ENCODE data around the gene TFF3.

DNA sequence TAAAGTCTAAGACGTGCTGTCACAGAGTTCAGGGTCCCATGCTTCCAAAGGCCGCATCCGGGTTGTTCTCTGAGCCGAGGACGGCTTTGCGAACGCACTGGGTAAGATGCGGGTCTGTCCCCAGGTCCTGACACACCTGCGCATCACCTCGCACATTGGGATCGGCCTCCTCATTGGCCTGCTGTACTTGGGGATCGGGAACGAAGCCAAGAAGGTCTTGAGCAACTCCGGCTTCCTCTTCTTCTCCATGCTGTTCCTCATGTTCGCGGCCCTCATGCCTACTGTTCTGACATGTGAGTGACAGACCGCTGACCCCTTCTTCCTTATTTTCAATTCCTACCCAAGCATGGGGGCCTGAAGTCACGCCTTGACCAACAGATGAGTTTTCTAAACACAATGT is 25.3 kb downstream of the TFF3 start:
- TF ChIP-seq, protein P1, sequence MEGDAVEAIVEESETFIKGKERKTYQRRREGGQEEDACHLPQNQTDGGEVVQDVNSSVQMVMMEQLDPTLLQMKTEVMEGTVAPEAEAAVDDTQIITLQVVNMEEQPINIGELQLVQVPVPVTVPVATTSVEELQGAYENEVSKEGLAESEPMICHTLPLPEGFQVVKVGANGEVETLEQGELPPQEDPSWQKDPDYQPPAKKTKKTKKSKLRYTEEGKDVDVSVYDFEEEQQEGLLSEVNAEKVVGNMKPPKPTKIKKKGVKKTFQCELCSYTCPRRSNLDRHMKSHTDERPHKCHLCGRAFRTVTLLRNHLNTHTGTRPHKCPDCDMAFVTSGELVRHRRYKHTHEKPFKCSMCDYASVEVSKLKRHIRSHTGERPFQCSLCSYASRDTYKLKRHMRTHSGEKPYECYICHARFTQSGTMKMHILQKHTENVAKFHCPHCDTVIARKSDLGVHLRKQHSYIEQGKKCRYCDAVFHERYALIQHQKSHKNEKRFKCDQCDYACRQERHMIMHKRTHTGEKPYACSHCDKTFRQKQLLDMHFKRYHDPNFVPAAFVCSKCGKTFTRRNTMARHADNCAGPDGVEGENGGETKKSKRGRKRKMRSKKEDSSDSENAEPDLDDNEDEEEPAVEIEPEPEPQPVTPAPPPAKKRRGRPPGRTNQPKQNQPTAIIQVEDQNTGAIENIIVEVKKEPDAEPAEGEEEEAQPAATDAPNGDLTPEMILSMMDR (IDR thresholded peaks at IDR 0.05 in 2 of 3, conservative IDR thresholded peaks at IDR 0.05 in 1 of 3; ENCODE audit: control insufficient read depth in 2 of 3, extremely low read depth in 1 of 3, insufficient read depth in 1 of 3, low read depth in 3 of 3, low read length in 3 of 3): no peak
- TF ChIP-seq, protein P2, sequence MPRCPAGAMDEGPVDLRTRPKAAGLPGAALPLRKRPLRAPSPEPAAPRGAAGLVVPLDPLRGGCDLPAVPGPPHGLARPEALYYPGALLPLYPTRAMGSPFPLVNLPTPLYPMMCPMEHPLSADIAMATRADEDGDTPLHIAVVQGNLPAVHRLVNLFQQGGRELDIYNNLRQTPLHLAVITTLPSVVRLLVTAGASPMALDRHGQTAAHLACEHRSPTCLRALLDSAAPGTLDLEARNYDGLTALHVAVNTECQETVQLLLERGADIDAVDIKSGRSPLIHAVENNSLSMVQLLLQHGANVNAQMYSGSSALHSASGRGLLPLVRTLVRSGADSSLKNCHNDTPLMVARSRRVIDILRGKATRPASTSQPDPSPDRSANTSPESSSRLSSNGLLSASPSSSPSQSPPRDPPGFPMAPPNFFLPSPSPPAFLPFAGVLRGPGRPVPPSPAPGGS (IDR thresholded peaks at IDR 0.05; ENCODE audit: borderline replicate concordance, insufficient read depth, low read depth, low read length, poor library complexity, severe bottlenecking): peak; percentile 51
- TF ChIP-seq CBX3 (IDR thresholded peaks at IDR 0.05; ENCODE audit: borderline replicate concordance, low read depth) (no peak), CBX5 (IDR thresholded peaks at IDR 0.05; ENCODE audit: low read depth) (no peak), POLR2AphosphoS2 (IDR thresholded peaks at IDR 0.05; ENCODE audit: low read depth, low read length) (no peak), MTA3 (IDR thresholded peaks at IDR 0.05; ENCODE audit: borderline replicate concordance, low read length) (no peak), TAF1 (IDR thresholded peaks at IDR 0.05; ENCODE audit: borderline replicate concordance, low read depth, low read length) (no peak), SUZ12 (IDR thresholded peaks at IDR 0.05; ENCODE audit: unreplicated experiment) (no peak), SRF (IDR thresholded peaks at IDR 0.05; ENCODE audit: low read depth in 2 of 2, low read length in 2 of 2) (no peak), SIN3A (IDR thresholded peaks at IDR 0.05; ENCODE audit: low read depth, low read length) (no peak)
- TF ChIP-seq, protein P3, sequence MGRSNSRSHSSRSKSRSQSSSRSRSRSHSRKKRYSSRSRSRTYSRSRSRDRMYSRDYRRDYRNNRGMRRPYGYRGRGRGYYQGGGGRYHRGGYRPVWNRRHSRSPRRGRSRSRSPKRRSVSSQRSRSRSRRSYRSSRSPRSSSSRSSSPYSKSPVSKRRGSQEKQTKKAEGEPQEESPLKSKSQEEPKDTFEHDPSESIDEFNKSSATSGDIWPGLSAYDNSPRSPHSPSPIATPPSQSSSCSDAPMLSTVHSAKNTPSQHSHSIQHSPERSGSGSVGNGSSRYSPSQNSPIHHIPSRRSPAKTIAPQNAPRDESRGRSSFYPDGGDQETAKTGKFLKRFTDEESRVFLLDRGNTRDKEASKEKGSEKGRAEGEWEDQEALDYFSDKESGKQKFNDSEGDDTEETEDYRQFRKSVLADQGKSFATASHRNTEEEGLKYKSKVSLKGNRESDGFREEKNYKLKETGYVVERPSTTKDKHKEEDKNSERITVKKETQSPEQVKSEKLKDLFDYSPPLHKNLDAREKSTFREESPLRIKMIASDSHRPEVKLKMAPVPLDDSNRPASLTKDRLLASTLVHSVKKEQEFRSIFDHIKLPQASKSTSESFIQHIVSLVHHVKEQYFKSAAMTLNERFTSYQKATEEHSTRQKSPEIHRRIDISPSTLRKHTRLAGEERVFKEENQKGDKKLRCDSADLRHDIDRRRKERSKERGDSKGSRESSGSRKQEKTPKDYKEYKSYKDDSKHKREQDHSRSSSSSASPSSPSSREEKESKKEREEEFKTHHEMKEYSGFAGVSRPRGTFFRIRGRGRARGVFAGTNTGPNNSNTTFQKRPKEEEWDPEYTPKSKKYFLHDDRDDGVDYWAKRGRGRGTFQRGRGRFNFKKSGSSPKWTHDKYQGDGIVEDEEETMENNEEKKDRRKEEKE (IDR thresholded peaks at IDR 0.05): no peak
- TF ChIP-seq, protein P4, sequence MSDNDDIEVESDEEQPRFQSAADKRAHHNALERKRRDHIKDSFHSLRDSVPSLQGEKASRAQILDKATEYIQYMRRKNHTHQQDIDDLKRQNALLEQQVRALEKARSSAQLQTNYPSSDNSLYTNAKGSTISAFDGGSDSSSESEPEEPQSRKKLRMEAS (IDR thresholded peaks at IDR 0.05; ENCODE audit: low read depth, low read length): no peak
- TF ChIP-seq, protein P5, sequence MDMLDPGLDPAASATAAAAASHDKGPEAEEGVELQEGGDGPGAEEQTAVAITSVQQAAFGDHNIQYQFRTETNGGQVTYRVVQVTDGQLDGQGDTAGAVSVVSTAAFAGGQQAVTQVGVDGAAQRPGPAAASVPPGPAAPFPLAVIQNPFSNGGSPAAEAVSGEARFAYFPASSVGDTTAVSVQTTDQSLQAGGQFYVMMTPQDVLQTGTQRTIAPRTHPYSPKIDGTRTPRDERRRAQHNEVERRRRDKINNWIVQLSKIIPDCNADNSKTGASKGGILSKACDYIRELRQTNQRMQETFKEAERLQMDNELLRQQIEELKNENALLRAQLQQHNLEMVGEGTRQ (IDR thresholded peaks at IDR 0.05; ENCODE audit: borderline replicate concordance, low read depth, low read length): no peak

All from GM12878 (cell line).